Posterior vena cava (tissue), 2 donors: ENCODE results near the gene NKAIN4. TPM values are rescaled to one million over a fixed set of nuclear protein-coding genes. Genes with fewer than 3 reads are reported as not detected.

Source experiments
- microRNA-seq, 2 donors: library from miRNA; unstranded; fragments of <30 nt; microRNA quantifications; one replicate each; pipeline ENCODE4 v1.2.0, GENCODE V29; 2020 to 2021; ENCODE audit warnings: borderline microRNAs expressed in 2 of 2
- total RNA-seq, 2 donors: library from RNA; stranded (reverse); fragmentation: NEBNext Ultra II Directional; extraction: Animal tissue kit (Norgen Biotek cat#: 25700); gene quantifications; one replicate each; pipeline ENCODE4 v1.2.1, GENCODE V29; 2021
- donor health status: DM: yes; HTN: yes; CAD: no.
- donor health status: DM: yes; HTN: yes; CAD: no.

The NKAIN4 gene
- total RNA-seq, 2 donors from 2014 or later: not detected

Small RNAs within 50 kb of the gene (microRNA-seq; reads per million reads assigned to microRNA genes)
- gene MIR3196 (0 reads per million in 2 donors), gene MIR4326 (0.52 to 0.65 reads per million in 2 donors)

Other genes starting within 250 kb of the NKAIN4 start
- gene BHLHE23, start 247.5 kb downstream of the NKAIN4 start, total RNA-seq: not detected
- gene YTHDF1, start 38.3 kb downstream of the NKAIN4 start, total RNA-seq: 10 to 100 TPM; 25.2 to 25.7 TPM
- gene BIRC7, start 18.6 kb downstream of the NKAIN4 start, total RNA-seq: not detected
- 10 to 100 TPM; 58.6 to 62.6 TPM for gene ARFGAP1, start 18.4 kb upstream of the NKAIN4 start, total RNA-seq
- under 1 TPM in 1 of 2 donors, not detected in 1; 0.14 TPM for gene COL20A1, start 38.7 kb upstream of the NKAIN4 start, total RNA-seq
- gene CHRNA4, start 106.9 kb upstream of the NKAIN4 start, total RNA-seq: not detected
- not detected for gene KCNQ2, start 218.2 kb upstream of the NKAIN4 start, total RNA-seq
- 1 to 10 TPM in 1 of 2 donors, under 1 TPM in 1; 0.42 to 2.6 TPM for gene EEF1A2, start 244.6 kb upstream of the NKAIN4 start, total RNA-seq